C4-2B (cell line): Measurements from ENCODE around the gene PPP3CA.

Experiments
- ZFX ChIP-seq: fragments of 450-650 bp; IDR thresholded peaks from 2 replicates; pipeline ENCODE4 v1.6.1; 2017
- TF ChIP-seq, protein P1 (sequence below): fragments of 450-650 bp; conservative IDR thresholded peaks from 2 replicates; pipeline ENCODE4 v1.5.1; 2017; ENCODE audit warnings: mild to moderate bottlenecking

- TF ChIP-seq, protein P1, sequence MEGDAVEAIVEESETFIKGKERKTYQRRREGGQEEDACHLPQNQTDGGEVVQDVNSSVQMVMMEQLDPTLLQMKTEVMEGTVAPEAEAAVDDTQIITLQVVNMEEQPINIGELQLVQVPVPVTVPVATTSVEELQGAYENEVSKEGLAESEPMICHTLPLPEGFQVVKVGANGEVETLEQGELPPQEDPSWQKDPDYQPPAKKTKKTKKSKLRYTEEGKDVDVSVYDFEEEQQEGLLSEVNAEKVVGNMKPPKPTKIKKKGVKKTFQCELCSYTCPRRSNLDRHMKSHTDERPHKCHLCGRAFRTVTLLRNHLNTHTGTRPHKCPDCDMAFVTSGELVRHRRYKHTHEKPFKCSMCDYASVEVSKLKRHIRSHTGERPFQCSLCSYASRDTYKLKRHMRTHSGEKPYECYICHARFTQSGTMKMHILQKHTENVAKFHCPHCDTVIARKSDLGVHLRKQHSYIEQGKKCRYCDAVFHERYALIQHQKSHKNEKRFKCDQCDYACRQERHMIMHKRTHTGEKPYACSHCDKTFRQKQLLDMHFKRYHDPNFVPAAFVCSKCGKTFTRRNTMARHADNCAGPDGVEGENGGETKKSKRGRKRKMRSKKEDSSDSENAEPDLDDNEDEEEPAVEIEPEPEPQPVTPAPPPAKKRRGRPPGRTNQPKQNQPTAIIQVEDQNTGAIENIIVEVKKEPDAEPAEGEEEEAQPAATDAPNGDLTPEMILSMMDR, result no peak
- TF ChIP-seq ZFX, result no peak
Measured at GRCh38 chr4:100979736-100980135, 367.6 kb downstream of the PPP3CA start.
